GM10248 (cell line): ENCODE results near the gene CACNA1B.
"Not testable (repeated sequence)": the region's sequence is repeated elsewhere in the genome, so short reads cannot be mapped to it uniquely, and the experiment has no call there.

Experiments
- CTCF ChIA-PET: fragments of 300-600 bp; sonication (Branson Sonifier 250); formaldehyde crosslinking; extraction: SDS; loops from one replicate; lab custom pipeline; 2021; ENCODE audit warnings: antibody characterized with exemption; lab: Yijun Ruan, JAX
- POLR2A ChIA-PET: fragments of 350-650 bp; sonication (Branson Sonifier 250); formaldehyde crosslinking; extraction: SDS; loops from one replicate; lab custom pipeline; 2020; ENCODE audit warnings: antibody characterized with exemption; lab: Yijun Ruan, JAX
- DNase-seq: peaks from one replicate; pipeline ENCODE4 v3.0.0; 2012; ENCODE audit errors: extremely low spot score
- CTCF ChIP-seq: IDR thresholded peaks from 2 replicates; pipeline ENCODE4 v1.5.1; 2012; ENCODE audit warnings: mild to moderate bottlenecking, low read depth; ENCODE audit errors: extremely low read depth, missing control alignments, control extremely low read depth

The CACNA1B gene

GRCh38 chr9:138077898-138078540 is 200.4 kb downstream of the CACNA1B start:
- no peak for TF ChIP-seq CTCF
- ChIA-PET CTCF (no interaction called here), POLR2A (no interaction called here)
- no peak for DNase-seq

- ChIA-PET POLR2A (no interaction called here), CTCF (no interaction called here)
- DNase-seq = no peak
- no peak for TF ChIP-seq CTCF
Measured at GRCh38 chr9:138078846-138079245, 201.3 kb downstream of the CACNA1B start.

- no peak for DNase-seq
- no peak for TF ChIP-seq CTCF
- ChIA-PET CTCF (interaction anchor here (1.7 kb wide), 1 partner anchor 8 kb away, joined by 3 read pairs; no protein-coding TSS in a partner anchor), POLR2A (no interaction called here)
Measured at GRCh38 chr9:138080979-138081378, 203.4 kb downstream of the CACNA1B start.

GRCh38 chr9:138082918-138083636 is 205.5 kb downstream of the CACNA1B start:
- ChIA-PET POLR2A (no interaction called here), CTCF (interaction anchor here (1.7 kb wide), 1 partner anchor 10 kb away, joined by 3 read pairs; no protein-coding TSS in a partner anchor)
- DNase-seq = no peak
- TF ChIP-seq CTCF = no peak

- ChIA-PET POLR2A (no interaction called here), CTCF (no interaction called here)
- TF ChIP-seq CTCF = no peak
- DNase-seq = no peak
Measured at GRCh38 chr9:138083873-138084272, 206.3 kb downstream of the CACNA1B start.

GRCh38 chr9:138085568-138085967 is 208.0 kb downstream of the CACNA1B start:
- TF ChIP-seq CTCF = no peak
- ChIA-PET CTCF (interaction anchor here (1.0 kb wide), 1 partner anchor 18 kb away, joined by 4 read pairs; no protein-coding TSS in a partner anchor), POLR2A (no interaction called here)
- DNase-seq = no peak

GRCh38 chr9:138092057-138092456 is 214.5 kb downstream of the CACNA1B start:
- POLR2A ChIA-PET, CTCF ChIA-PET, DNase-seq: not testable (repeated sequence)
